Measurements from ENCODE around the gene IL18R1.

IL18R1 gene

GRCh38 chr2:102401865-102402264 is 46.3 kb downstream of the IL18R1 start:
- no peak for DNase-seq (ENCODE audit: insufficient read length, low spot score)
- no peak for TF ChIP-seq CTCF (IDR thresholded peaks at IDR 0.05; ENCODE audit: insufficient read depth, missing control alignments)
- no peak for FAIRE-seq

GRCh38 chr2:102410952-102411351 is 55.4 kb downstream of the IL18R1 start:
- TF ChIP-seq CTCF (IDR thresholded peaks at IDR 0.05; ENCODE audit: insufficient read depth, missing control alignments), result no peak
- no peak for DNase-seq (ENCODE audit: insufficient read length, low spot score)
- FAIRE-seq, result no peak

- DNase-seq (ENCODE audit: insufficient read length, low spot score), result no peak
- no peak for TF ChIP-seq CTCF (IDR thresholded peaks at IDR 0.05; ENCODE audit: insufficient read depth, missing control alignments)
- FAIRE-seq, result no peak
Observed at GRCh38 chr2:102412199-102412598, 56.6 kb downstream of the IL18R1 start.

- TF ChIP-seq CTCF (IDR thresholded peaks at IDR 0.05; ENCODE audit: insufficient read depth, missing control alignments), result no peak
- DNase-seq (ENCODE audit: insufficient read length, low spot score) (no peak), FAIRE-seq (no peak)
Observed at GRCh38 chr2:102417946-102418345, 62.4 kb downstream of the IL18R1 start.

GRCh38 chr2:102418421-102418961 is 62.9 kb downstream of the IL18R1 start:
- FAIRE-seq (no peak), DNase-seq (ENCODE audit: insufficient read length, low spot score) (no peak)
- no peak for TF ChIP-seq CTCF (IDR thresholded peaks at IDR 0.05; ENCODE audit: insufficient read depth, missing control alignments)

GRCh38 chr2:102420290-102420689 is 64.7 kb downstream of the IL18R1 start:
- FAIRE-seq (no peak), DNase-seq (ENCODE audit: insufficient read length, low spot score) (no peak)
- TF ChIP-seq CTCF (IDR thresholded peaks at IDR 0.05; ENCODE audit: insufficient read depth, missing control alignments), result no peak

- no peak for DNase-seq (ENCODE audit: insufficient read length, low spot score)
- no peak for TF ChIP-seq CTCF (IDR thresholded peaks at IDR 0.05; ENCODE audit: insufficient read depth, missing control alignments)
- no peak for FAIRE-seq
Observed at GRCh38 chr2:102421890-102422759, 66.5 kb downstream of the IL18R1 start.

Measured in D721Med (cell line).